RWPE2 (cell line): ENCODE results near the gene ACER2.

Experiments
- ATAC-seq: fragments of 200-7000 bp; cut with Tn5 transposase; 3 replicates; pipeline ENCODE4 v1.9.1; 2021; ENCODE audit warnings: low read depth
- DNase-seq: peaks from one replicate; pipeline ENCODE4 v3.0.0-alpha.2; 2020; ENCODE audit warnings: low spot score
- H3K27ac ChIP-seq: fragments of 450-650 bp; 2 replicates; pipeline ENCODE4 v1.5.1; 2017; ENCODE audit warnings: mild to moderate bottlenecking; ENCODE audit not compliant: poor library complexity, severe bottlenecking
- H3K27me3 ChIP-seq: fragments of 250-450 bp; sonication (Bioruptor Pico); 2 replicates; pipeline ENCODE4 v1.5.1; 2021; ENCODE audit warnings: mild to moderate bottlenecking, moderate library complexity; ENCODE audit not compliant: insufficient read depth, poor library complexity, severe bottlenecking
- H3K36me3 ChIP-seq: fragments of 250-450 bp; sonication (Bioruptor Pico); 2 replicates; pipeline ENCODE4 v1.5.1; 2020; ENCODE audit warnings: low read depth, mild to moderate bottlenecking, moderate library complexity
- H3K4me1 ChIP-seq: fragments of 250-450 bp; sonication (Bioruptor Pico); 2 replicates; pipeline ENCODE4 v1.5.1; 2021; ENCODE audit warnings: mild to moderate bottlenecking, moderate library complexity; ENCODE audit not compliant: insufficient read depth, poor library complexity, severe bottlenecking
- H3K4me3 ChIP-seq: fragments of 250-450 bp; sonication (Bioruptor Pico); 2 replicates; pipeline ENCODE4 v1.5.1; 2021; ENCODE audit warnings: mild to moderate bottlenecking, moderate library complexity; ENCODE audit not compliant: severe bottlenecking
- H3K9me3 ChIP-seq: fragments of 250-450 bp; sonication (Bioruptor Pico); 2 replicates; pipeline ENCODE4 v1.5.1; 2021; ENCODE audit warnings: mild to moderate bottlenecking, moderate library complexity; ENCODE audit not compliant: severe bottlenecking
- TF ChIP-seq, protein P1 (sequence below): fragments of 450-650 bp; IDR thresholded peaks from one replicate; pipeline ENCODE4 v1.5.1; 2017; ENCODE audit warnings: mild to moderate bottlenecking, moderate library complexity; ENCODE audit not compliant: poor library complexity, severe bottlenecking

Gene ACER2

GRCh38 chr9:19456996-19457692, 48.3 kb downstream of the ACER2 start:
- no peak overlapping the region for H3K4me3 ChIP-seq
- DNase-seq (no peak), ATAC-seq (peak; percentile 85)

DNA sequence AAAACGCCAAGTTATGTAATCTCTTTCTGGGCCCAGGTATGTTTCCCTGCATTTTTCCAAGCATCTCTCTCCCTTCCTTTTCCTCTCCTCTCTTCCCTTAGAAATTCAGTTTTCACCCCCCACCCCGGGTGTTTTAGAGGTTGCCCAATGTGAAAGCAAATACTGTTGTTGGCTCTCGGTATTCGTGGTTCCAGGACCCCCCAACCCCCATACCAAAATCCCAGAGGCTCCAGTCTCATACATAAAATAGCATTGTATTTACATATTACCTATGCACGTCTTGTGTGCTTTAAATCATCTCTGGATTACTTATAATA, 48.8 kb downstream of the ACER2 start:
- no peaks in the 10 kb centered on the region for H3K27me3 ChIP-seq
- no peak overlapping the region for H3K4me3 ChIP-seq
- no peak overlapping the region for H3K27ac ChIP-seq
- ATAC-seq (no peak), DNase-seq (no peak)
- no peaks in the 10 kb centered on the region for H3K9me3 ChIP-seq
- TF ChIP-seq, protein P1, sequence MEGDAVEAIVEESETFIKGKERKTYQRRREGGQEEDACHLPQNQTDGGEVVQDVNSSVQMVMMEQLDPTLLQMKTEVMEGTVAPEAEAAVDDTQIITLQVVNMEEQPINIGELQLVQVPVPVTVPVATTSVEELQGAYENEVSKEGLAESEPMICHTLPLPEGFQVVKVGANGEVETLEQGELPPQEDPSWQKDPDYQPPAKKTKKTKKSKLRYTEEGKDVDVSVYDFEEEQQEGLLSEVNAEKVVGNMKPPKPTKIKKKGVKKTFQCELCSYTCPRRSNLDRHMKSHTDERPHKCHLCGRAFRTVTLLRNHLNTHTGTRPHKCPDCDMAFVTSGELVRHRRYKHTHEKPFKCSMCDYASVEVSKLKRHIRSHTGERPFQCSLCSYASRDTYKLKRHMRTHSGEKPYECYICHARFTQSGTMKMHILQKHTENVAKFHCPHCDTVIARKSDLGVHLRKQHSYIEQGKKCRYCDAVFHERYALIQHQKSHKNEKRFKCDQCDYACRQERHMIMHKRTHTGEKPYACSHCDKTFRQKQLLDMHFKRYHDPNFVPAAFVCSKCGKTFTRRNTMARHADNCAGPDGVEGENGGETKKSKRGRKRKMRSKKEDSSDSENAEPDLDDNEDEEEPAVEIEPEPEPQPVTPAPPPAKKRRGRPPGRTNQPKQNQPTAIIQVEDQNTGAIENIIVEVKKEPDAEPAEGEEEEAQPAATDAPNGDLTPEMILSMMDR: peak; percentile 79
- H3K36me3 ChIP-seq: no peaks in the 10 kb centered on the region
- no peaks in the 10 kb centered on the region for H3K4me1 ChIP-seq

More at GRCh38 chr9:19456996-19457692, 48.3 kb downstream of the ACER2 start:
- Histone ChIP-seq H3K27me3 (no peaks in the 10 kb centered on the region), H3K36me3 (no peaks in the 10 kb centered on the region), H3K4me1 (no peaks in the 10 kb centered on the region), H3K9me3 (no peaks in the 10 kb centered on the region), H3K27ac (no peak overlapping the region)
- TF ChIP-seq, protein P1: peak; percentile 96

GRCh38 chr9:19460243-19460642, 51.4 kb downstream of the ACER2 start:
- Histone ChIP-seq H3K36me3 (no peaks in the 10 kb centered on the region), H3K27ac (no peak overlapping the region), H3K4me1 (no peaks in the 10 kb centered on the region), H3K4me3 (no peak overlapping the region), H3K27me3 (no peaks in the 10 kb centered on the region), H3K9me3 (no peaks in the 10 kb centered on the region)
- ATAC-seq (no peak), DNase-seq (no peak)
- TF ChIP-seq, protein P1: no peak

- Histone ChIP-seq H3K27ac (no peak overlapping the region), H3K27me3 (no peaks in the 10 kb centered on the region), H3K4me1 (no peaks in the 10 kb centered on the region), H3K4me3 (no peak overlapping the region), H3K9me3 (no peaks in the 10 kb centered on the region), H3K36me3 (no peaks in the 10 kb centered on the region)
- DNase-seq (no peak), ATAC-seq (no peak)
- TF ChIP-seq, protein P1: no peak
Observed at GRCh38 chr9:19461135-19461534, 52.3 kb downstream of the ACER2 start.

GRCh38 chr9:19464061-19464763, 55.4 kb downstream of the ACER2 start:
- H3K4me1 ChIP-seq: no peaks in the 10 kb centered on the region
- no peak for ATAC-seq
- peak overlapping the region; percentile 30 for H3K4me3 ChIP-seq
- no peak overlapping the region for H3K27ac ChIP-seq
- H3K36me3 ChIP-seq: no peaks in the 10 kb centered on the region
- TF ChIP-seq, protein P1: no peak
- H3K27me3 ChIP-seq: no peaks in the 10 kb centered on the region
- DNase-seq: no peak
- H3K9me3 ChIP-seq: no peaks in the 10 kb centered on the region
